NCI-H2029 (cell line): ENCODE data around the gene PRKAR2A.
A peak's percentile ranks its signal among the peaks of the same experiment; 100 is the strongest.
"Not testable (repeated sequence)": the region's sequence is repeated elsewhere in the genome, so short reads cannot be mapped to it uniquely, and the experiment has no call there.

Experiments used
- DNase-seq: peaks from one replicate; lab custom pipeline; 2025; lab: John Stamatoyannopoulos, UW

The PRKAR2A gene

DNA sequence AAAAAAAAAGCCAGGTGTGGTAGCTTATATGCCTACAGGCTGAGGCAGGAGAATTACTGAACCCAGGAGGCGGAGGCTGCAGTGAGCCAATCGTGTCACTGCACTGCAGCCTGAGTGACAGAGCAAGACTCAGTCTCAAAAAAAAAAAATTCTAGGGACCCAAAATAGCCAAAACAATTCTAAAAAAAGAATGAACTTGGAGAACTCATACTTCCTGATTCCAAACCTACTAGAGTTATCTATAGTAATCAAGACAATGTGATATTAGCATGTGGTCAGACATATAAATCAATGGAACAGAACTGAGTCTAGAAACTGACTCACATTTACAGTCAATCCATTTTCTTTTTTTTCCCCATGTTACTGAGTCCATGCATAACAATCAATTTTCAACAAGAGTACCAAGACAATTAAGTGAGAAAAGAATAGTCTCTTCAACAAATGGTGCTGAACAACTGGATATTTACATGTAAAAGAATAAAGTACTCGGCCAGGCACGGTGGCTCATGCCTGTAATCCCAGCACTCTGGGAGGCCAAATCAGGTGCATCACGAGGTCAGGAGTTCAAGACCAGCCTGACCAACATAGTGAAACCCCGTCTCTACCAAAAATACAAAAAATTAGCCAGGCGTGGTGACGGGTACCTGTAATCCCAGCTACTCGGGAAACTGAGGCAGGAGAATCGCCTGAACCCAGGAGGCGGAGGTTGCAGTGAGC, 11.9 kb downstream of the PRKAR2A start:
- no peak for DNase-seq

DNA sequence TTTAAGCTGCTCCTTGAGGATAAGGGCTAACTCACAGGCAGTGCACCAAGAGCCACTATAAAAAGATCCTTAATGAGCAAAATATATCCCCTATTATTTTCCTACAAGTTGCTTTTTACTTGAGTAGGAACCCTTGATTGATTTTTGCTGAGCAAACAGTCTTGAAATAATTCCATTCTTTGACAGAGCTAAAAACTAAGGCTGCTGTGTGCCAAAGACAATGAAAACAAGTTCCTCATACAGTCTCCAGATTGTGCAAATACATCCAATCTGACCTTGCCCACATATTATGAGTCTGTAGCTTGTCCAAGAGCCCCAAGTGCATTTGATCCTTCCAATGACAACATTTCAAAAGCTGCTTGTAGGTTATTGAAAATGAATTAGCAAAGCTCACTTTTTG, 15.0 kb downstream of the PRKAR2A start:
- DNase-seq = no peak

DNA sequence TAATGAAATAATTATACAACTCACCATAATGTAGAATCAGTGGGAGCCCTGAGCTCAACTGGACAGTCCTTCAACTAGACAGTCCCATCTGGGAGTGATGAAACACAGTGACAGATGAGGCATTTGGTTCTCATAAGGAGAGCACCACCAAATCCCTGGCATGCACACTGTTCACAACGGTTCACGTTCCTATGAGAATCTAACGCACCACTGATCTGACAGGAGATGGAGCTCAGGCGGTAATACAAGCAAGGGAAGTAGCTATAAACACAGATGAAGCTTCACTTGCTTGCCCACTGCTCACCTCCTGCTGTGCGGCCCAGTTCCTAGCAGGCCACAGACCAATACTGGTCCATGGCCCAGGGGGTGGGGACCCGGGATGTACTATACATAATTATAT, 17.0 kb downstream of the PRKAR2A start:
- DNase-seq = no peak

DNA sequence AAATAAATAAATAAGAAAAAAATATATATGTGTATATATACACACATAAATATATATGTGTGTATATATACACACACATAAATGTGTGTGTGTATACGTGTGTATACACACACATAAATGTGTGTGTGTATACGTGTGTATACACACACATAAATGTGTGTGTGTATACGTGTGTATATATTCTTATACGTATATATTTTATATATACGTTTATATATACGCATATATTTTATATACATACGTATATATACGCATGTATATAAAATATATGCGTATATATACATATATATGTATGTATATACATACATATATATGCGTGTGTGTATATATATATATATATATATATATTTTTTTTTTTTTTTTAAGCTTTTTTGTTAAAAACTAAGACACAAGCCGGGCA, 18.1 kb downstream of the PRKAR2A start:
- DNase-seq = not testable (repeated sequence)

DNA sequence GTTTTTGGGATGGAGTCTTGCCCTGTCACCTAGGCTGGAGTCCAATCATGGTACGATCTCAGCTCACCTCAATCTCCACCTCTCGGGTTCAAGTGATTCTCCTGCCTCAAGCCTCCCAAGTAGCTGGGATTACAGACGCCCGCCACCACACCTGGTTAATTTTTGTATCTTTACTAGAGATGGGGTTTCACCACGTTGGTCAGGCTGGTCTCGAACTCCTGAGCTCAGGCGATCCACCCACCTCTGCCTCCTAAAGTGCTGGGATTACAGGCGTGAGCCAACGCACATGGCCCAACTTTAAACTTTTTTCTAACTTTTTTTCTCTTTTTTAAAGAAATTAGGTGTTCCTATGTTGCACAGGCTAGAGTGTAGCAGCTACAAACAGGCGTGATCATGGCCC, 19.8 kb downstream of the PRKAR2A start:
- not testable (repeated sequence) for DNase-seq

DNA sequence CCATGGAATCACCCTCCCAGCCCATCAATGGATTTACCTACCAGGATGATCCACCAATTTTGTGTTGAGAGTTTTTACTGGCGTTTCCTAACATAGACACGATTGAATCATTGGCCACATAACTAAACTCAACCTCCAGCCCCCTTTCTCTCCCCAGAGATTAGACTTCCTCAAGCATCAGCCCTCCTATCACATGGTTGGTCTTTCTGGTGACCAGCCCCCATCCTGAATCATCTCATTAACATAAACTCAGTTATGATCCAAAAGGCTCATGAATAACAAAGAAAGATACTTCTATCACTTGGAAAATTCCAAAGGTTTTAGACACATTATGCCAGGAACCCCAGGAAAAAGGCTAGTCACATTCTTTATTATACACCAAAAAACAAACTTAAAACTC, 21.2 kb downstream of the PRKAR2A start:
- no peak for DNase-seq

DNA sequence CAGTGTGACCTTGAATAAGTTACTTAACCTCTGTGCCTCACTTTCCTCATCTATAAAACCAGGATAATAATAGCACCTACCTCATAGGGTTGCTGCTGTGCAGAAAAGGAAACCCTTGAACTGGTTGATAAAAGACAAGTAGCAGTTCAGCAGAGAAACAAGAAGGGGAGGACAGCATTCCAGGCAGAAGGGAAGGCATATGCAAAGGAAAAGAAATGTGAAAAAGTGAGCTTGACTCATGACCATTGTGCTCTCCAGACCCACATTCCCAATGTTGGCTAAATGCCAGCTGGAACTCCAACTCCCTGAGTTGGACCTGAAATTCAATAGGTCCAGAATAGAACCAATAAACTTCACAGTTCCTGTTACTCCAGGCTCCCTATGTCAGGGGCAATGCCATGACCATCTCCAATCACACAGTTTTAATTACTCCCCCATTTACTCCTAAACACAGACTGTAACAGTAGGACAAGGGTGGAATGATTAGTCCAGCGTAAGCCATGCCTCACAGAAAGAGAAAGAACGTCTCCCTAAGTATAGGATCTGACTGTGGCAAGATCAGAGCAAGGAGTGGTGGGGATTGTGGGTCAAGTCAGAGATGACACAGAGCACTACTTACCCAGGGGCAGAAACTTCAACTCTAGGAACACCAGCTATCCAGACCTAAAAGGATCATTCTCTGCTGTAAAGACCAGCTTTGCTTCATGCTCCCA, 26.9 kb downstream of the PRKAR2A start:
- DNase-seq = no peak

DNA sequence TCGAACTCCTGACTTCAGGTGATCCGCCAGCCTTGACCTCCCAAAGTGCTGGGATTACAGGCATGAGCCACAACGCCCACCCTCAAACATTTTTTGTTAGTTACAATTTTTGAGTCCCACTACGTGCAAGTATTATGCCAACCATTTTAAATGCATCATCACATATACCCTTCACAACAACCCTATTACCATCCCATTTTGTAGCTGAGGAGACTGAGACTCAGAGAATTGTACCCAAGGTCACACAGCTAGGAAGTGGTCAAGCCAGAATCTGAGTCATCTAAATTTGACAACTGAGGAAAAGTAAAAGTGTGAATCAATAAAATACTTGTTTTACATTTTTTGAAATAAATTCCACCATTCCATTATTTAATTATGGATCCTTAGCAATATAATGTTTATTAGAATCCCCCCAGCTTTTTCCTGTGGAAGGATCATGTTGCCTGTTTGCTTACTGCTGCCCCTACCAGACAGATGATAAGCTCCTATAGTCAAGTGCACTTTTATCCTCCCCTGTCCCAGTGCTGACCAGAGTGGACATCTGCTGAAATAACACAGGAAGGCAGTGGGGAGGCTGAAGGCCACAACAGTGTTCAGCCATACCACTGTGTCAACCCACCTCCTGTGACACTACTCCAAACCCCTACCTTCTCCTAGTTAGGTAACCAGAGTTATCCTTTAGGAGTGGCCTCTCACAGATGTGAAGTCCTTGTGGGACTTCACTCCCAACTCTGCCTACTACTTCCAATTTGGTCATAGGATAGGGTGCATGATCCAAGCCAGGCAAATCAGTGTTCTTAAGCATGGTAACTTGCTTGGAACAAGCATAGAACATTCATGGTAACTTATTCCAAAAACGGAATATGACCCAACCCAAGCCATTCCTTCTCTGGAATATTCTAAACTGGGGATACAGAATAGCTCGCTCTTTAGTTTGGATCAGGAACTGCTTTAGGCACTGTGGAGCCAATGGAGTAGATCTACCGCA, 28.1 kb downstream of the PRKAR2A start:
- no peak for DNase-seq

DNA sequence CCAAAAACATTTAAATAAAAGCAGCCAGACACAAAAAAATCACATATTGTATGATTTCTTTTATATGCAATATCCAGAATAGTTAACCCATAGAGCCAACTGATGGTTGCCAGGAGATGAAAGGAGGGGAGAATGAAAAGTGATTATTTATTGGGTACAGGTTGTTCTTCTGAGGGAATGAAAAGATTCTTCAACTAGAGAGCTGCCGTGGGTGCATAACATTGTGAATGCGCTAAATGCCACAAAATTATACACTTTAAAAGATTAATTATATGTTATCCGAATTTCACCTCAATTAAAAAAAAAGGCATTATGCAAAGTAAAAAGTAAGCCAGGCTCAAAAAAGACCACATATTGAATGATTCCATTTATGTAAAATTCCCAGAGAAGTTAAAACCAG, 36.1 kb downstream of the PRKAR2A start:
- no peak for DNase-seq

DNA sequence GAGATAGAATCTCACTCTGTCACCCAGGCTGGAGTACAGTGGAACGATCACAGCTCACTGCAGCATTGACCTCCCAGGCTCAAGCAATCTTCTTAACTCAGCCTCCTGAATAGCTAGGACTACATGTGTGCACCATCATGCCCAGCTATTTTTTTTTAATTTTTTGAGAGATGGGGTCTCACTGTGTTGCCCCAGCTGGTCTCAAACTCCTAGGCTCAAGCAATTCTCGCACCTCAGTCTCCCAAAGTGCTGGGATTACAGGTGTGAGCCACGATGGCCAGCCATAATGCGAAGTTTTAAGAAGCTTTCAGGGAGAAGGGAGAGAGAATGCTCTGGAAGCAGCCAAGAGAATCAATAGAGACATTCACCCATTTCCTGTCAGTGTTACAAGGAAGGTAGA, 42.7 kb downstream of the PRKAR2A start:
- DNase-seq = no peak

DNA sequence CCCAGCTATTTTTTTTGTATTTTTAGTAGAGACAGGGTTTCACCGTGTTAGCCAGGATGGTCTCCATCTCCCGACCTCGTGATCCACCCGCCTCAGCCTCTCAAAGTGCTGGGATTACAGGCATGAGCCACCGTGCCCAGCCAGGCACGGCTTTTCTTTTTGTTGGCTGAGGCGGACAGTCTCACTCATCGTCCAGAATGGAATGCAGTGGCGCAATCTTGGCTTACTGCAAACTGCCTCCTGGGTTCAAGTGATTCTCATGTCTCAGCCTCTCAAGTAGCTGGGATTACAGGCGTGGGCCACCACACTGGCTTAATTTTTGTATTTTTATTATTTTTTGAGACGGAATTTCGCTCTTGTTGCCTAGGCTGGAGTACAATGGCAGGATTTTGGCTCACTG, 46.8 kb downstream of the PRKAR2A start:
- not testable (repeated sequence) for DNase-seq

DNA sequence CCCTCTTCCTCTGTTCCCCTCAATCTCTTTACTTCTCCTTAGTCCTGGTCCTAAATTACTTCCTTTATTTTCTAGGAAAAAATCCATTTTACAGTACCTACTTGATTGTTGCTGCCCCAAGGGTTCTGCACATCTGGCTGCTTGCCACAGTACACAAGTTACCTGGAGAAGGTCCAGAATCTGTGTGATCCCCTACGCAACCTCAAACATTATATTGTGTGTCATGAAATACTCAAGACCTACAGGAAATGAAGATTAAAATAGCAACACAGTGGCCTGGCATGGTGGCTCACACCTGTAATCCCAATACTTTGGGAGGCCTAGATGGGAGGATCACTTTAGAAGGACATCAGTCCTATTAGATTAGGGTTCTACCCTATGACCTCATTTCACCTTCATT, 48.7 kb downstream of the PRKAR2A start:
- peak; percentile 82 for DNase-seq

DNA sequence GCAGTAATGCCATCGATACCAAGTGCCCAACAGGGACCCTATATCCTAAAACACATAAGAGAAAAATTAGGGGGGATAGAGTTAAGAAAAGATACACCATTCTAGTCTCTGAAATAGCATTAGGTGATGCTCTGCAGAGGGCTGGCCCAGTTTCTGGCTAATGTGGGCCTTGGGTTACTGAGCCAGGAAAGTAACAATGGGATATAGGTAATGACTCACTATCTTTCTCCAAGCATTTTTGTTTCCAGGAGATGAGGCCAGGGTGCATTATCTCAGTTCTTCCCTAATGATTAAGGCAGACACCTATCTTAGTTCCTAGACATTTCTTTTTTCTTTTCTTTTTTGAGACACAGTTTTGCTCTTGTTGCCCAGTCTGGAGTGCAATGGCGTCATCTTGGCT, 50.0 kb downstream of the PRKAR2A start:
- DNase-seq = no peak

DNA sequence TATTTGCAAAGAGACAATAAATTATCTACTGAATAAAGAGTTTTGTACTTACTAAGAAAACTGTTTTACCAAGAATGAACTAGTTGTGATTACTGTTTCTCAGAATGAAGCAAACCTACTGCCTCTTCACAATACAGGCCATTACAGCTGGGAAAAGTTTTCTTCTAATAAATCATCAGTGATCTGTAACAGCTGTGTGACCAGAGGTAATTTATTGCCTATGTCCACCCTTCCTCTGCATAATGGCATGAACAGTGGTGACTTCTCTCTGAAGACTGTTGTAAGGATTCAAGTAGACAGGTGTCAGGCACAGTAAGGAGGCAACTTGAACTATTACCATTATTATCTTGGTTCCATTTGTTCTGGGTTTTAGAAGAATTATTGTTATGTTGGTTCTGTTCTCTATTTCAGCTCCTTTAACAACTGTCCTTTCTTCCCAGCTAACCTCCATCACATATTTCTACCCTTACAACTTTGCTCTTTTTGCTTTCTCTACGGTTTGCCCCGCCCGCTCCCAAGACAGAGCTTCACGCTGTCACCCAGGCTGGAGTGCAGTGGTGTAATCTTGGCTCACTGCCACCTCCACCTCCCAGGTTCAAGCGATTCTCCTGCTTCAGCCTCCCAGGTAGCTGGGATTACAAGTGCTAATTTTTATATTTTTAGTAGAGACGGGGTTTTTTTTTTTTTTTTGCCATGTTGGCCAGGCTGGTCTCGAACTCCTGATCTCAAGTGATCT, 51.5 kb downstream of the PRKAR2A start:
- DNase-seq = no peak

DNA sequence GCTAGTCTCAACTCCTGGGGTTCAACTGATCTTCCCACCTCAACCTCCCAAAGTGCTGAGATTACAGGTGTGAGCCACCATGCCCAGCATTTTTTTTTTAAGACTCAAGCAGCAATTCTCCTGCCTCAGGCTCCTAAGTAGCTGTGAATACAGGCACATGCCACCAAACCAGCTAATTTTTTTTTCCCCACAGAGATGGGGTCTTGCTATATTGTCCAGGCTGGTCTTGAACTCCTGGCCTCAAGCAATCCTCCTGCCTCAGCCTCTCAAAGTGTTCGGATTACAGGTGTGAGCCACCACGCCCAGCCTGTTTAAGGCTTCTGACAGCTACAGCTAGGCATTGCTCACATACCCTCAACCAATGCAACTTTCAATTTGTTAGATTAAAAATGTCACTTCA, 54.2 kb downstream of the PRKAR2A start:
- not testable (repeated sequence) for DNase-seq

DNA sequence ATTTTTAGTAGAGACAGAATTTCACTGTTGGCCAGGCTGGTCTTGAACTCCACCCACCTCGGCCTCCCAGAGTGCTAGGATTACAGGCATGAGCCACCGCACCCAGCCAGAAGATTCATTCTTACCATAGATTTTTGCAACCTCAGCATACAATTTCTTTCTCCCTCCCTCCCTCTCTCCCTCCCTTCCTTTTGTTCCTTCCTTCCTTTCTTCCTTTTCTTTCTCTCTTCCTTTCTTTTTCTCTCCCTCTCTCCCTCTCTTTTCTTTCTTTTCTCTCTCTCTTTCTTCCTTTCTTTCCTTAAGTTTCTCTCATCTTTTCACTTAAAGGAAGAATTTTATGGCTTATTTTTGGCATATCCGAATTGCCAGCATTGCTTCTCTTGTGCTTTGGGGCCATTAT, 58.0 kb downstream of the PRKAR2A start:
- no peak for DNase-seq

DNA sequence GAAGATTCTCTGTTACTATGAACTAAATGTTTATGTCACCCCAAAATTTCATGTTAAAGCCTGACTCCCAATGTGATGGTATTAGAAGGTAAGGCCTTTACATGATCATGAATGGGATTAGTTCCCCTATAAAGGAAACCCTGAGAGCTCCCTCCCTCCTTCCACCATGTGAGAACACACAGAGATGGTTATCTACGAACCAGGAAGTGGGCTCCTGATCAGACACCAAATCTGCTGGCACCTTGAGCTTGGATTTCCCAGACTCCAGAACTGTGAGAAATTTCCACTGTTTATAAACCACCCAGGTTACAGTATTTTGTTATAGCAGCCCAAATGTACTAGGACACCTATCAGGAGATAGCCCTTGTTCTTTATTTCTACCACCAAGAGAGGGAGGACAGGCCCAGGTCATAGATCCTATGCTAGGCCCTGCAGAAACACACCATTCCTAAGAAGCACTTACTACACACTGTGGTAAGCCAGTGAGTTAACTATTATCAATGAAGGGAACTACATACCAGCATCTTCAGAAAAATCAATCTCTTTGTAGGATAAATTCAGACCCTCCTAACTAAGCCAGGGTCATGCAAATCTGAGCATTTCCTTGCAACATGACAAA, 59.0 kb downstream of the PRKAR2A start:
- no peak for DNase-seq

DNA sequence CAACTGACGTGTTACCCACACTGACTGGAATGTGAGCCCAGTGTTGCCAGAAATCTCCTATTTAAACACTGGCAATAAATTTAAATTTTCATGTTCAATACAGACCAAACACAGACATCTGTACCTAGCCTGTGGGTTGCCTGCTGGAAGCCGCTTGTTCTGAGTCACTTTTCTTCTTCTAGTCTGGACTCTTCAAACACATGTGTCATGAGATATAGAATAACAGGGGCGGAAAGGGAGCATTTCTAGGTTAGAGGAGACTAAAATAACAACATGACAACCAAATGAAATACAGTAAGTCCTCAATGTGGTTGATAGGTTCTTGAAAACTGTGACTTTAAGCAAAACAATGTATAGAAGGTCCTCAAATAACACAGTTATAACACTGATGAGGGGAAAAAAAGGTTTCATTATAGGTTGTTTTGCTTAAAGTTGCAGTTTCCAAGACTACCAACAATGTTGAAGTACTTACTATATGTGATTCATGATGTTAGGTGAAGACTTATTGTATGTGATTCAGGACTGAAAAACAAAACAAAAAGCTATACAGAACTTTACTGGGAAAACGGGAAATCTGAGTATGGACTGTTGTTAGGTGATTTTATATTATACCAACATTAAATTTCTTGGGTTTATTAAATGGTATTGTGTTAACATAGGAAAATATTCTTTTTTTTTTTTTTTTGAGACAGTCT, 63.1 kb downstream of the PRKAR2A start:
- no peak for DNase-seq

DNA sequence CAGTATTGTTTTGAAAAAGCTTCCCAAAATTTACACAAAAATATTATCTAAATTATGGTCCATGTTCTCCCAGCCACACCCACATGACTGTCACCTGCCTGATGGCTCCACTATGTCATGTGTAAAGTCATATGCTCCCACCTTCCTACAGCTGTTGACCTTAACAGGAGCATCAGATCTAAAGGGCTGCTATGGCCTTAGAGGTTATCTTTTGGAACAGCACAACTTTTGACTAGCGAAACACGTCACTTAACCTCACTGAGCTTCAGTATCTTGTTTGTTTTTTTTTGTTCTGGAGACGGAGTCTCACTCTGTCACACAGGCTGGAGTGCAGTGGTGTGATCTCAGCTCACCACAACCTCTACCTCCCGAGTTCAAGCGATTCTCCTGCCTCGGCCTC, 64.4 kb downstream of the PRKAR2A start:
- DNase-seq = no peak

DNA sequence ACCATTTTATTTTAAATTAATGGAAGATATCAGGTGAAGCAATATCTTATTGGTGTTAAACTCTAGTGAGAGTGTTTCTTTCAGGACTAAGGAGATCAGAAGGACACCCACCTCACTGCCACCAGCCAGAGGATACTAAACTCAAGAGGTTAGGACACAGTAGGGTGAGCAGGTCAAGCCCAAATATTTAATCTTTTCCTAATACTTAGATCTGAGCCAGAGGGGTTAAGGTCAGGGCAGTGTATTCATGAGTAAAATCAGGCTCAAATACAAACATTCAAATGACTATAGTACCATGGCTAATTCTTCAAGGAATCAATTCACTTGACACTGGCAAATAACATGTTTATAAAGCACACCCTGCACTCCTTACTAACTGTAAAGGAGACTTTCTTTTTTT, 65.6 kb downstream of the PRKAR2A start:
- no peak for DNase-seq

DNA sequence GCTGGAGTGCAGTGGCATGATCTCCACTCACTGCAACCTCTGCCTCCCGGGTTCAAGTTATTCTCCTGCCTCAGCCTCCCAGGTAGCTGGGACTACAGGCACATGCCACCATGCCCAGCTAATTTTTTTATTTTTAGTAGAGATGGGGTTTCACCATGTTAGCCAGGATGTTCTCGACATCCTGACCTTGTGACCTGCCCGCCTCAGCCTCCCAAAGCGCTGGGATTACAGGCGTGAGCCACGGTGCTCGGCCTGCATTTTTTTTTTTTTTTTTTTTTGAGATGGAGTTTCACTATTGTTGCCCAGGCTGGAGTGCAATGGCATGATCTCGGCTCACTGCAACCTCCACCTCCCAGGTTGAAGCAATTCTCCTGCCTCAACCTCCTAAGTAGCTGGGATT, 69.1 kb downstream of the PRKAR2A start:
- not testable (repeated sequence) for DNase-seq
